NT2/D1 (cell line): ENCODE results near the gene HOXA5.

Source experiments
- SUZ12 ChIP-seq: IDR thresholded peaks from 2 replicates; pipeline ENCODE4 v1.6.1; 2011; ENCODE audit not compliant: insufficient read length, insufficient read depth; ENCODE audit errors: extremely low read depth
- YY1 ChIP-seq: IDR thresholded peaks from 2 replicates; pipeline ENCODE4 v1.6.1; 2011; ENCODE audit not compliant: insufficient read length, insufficient read depth

DNA sequence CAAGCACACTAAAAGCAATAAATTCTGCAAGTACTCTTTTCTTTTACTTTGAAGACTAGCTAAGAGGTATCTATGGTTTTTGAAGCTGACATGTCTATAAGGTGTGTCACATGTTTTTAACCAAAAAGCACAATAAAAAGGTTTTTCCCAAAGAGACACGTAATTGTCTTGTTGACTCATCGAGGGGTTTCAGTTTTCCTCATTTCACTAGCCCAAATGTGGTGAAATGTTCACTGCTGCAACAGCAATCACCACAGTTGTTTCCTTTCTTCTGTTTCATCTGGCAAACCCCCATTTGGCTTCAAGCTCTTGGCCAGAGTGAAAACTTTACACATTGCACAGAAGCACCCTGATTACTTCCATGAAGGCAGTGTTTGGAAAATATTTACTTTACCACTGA lies 9.1 kb downstream of the HOXA5 start:
- TF ChIP-seq YY1: no peak
- no peak for TF ChIP-seq SUZ12
